ENCODE results near the gene FBXW9.

DNA sequence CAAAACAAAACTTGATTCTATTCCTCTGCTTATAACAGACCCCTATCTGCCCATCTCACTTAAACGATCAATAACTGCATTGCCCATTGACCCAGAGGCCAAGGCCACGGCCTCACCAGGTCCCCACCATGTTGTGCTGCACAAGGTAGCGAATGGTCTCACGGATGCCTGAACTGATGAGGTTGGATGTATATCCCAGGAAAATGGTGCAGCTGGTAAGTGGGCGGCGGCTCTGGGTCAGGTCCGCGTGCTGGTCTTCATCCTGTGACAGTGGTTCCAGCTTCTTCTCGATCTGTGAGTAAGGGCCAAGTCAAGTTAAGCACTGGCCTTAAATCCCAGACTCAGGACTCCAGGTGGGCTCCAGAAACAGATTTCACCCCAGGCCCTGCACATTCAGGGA is 16.4 kb downstream of the FBXW9 start:
- TF ChIP-seq SP1 (IDR thresholded peaks at IDR 0.05) (no peak), TARDBP (IDR thresholded peaks at IDR 0.05) (no peak), BHLHE40 (IDR thresholded peaks at IDR 0.05; ENCODE audit: borderline replicate concordance) (no peak), SUZ12 (IDR thresholded peaks at IDR 0.05) (no peak), ARNT (IDR thresholded peaks at IDR 0.05) (no peak)

Data from HEK293T (cell line).